GM12878 (cell line): ENCODE results near the gene REL.

Experiments used
- CHD1 ChIP-seq: IDR thresholded peaks from 2 replicates; pipeline ENCODE4 v1.6.1; 2012; ENCODE audit warnings: low read depth, low read length, improper control_type of control experiment
- EP300 ChIP-seq, 2 experiments: fragments of 150-350 bp in 1 of 2; IDR thresholded peaks; 2 replicates each; pipeline ENCODE4 v1.6.1; 2011 to 2012; ENCODE audit warnings: low read depth in 2 of 2, low read length in 2 of 2, borderline replicate concordance in 1 of 2, improper control_type of control experiment in 1 of 2, inconsistent platforms in 1 of 2; ENCODE audit not compliant: control insufficient read depth in 1 of 2
- ETV6 ChIP-seq, 2 experiments: fragments of 450-650 bp in 1 of 2; IDR thresholded peaks in 1 of 2; conservative IDR thresholded peaks in 1 of 2; 2 replicates each; pipeline ENCODE4 v1.6.1; 2014; ENCODE audit warnings: antibody characterized with exemption in 1 of 2, borderline replicate concordance in 1 of 2, low read depth in 1 of 2, mild to moderate bottlenecking in 1 of 2, moderate library complexity in 1 of 2
- FOXM1 ChIP-seq: IDR thresholded peaks from 2 replicates; pipeline ENCODE4 v1.6.1; 2012; ENCODE audit warnings: low read depth, mild to moderate bottlenecking, inconsistent platforms, low read length, moderate library complexity
- MYB ChIP-seq: fragments of 150-350 bp; IDR thresholded peaks from 2 replicates; pipeline ENCODE4 v1.6.1; 2014; ENCODE audit warnings: mild to moderate bottlenecking, low read depth, low read length, borderline replicate concordance
- MYC ChIP-seq: IDR thresholded peaks from 2 replicates; pipeline ENCODE4 v1.6.1; 2011; ENCODE audit warnings: mild to moderate bottlenecking, low read length, moderate library complexity, inconsistent platforms; ENCODE audit not compliant: insufficient read depth, insufficient replicate concordance, insufficient read length, severe bottlenecking
- TF ChIP-seq, protein P1 (sequence below): fragments of 450-650 bp; IDR thresholded peaks from 2 replicates; pipeline ENCODE4 v1.6.1; 2017; ENCODE audit warnings: mild to moderate bottlenecking
- TF ChIP-seq, protein P2 (sequence below), 3 experiments: IDR thresholded peaks in 2 of 3; conservative IDR thresholded peaks in 1 of 3; 2 replicates each; pipeline ENCODE4 v1.5.1; 2011; ENCODE audit warnings: low read depth in 3 of 3, low read length in 3 of 3, mild to moderate bottlenecking in 3 of 3, control low read depth in 2 of 3, moderate library complexity in 2 of 3, inconsistent platforms in 1 of 3, mixed read lengths in 1 of 3; ENCODE audit not compliant: control insufficient read depth in 2 of 3, insufficient read depth in 1 of 3; ENCODE audit errors: extremely low read depth in 1 of 3
- TF ChIP-seq, protein P3 (sequence below): fragments of 450-650 bp; formaldehyde crosslinking; IDR thresholded peaks from 2 replicates; pipeline ENCODE4 v1.4.0; 2020; ENCODE audit warnings: mild to moderate bottlenecking, moderate library complexity

DNA sequence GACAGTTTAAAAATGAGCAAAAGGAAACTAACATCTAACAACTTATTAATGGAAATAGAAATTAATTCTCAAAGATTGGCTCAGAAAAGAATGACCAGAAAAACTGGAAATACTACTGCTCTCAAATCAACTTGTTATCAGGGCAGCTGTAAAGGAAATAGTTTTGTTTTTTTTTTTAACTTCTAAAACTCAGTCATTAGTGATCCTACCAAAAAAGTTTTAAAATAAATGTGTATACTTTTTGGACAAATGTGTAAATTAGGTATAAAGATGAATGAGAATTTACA is 84.1 kb downstream of the REL start:
- TF ChIP-seq FOXM1 (no peak), MYC (no peak), ETV6 (conservative IDR thresholded peaks at IDR 0.05 in 1 of 2, IDR thresholded peaks at IDR 0.05 in 1 of 2; ENCODE audit: borderline replicate concordance in 1 of 2, low read depth in 1 of 2) (no peak), CHD1 (no peak), EP300 (IDR thresholded peaks at IDR 0.05; ENCODE audit: borderline replicate concordance in 1 of 2, control insufficient read depth in 1 of 2, low read depth in 2 of 2, low read length in 2 of 2) (no peak), MYB (no peak)
- TF ChIP-seq, protein P1, sequence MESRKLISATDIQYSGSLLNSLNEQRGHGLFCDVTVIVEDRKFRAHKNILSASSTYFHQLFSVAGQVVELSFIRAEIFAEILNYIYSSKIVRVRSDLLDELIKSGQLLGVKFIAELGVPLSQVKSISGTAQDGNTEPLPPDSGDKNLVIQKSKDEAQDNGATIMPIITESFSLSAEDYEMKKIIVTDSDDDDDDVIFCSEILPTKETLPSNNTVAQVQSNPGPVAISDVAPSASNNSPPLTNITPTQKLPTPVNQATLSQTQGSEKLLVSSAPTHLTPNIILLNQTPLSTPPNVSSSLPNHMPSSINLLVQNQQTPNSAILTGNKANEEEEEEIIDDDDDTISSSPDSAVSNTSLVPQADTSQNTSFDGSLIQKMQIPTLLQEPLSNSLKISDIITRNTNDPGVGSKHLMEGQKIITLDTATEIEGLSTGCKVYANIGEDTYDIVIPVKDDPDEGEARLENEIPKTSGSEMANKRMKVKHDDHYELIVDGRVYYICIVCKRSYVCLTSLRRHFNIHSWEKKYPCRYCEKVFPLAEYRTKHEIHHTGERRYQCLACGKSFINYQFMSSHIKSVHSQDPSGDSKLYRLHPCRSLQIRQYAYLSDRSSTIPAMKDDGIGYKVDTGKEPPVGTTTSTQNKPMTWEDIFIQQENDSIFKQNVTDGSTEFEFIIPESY = no peak
- TF ChIP-seq, protein P2, sequence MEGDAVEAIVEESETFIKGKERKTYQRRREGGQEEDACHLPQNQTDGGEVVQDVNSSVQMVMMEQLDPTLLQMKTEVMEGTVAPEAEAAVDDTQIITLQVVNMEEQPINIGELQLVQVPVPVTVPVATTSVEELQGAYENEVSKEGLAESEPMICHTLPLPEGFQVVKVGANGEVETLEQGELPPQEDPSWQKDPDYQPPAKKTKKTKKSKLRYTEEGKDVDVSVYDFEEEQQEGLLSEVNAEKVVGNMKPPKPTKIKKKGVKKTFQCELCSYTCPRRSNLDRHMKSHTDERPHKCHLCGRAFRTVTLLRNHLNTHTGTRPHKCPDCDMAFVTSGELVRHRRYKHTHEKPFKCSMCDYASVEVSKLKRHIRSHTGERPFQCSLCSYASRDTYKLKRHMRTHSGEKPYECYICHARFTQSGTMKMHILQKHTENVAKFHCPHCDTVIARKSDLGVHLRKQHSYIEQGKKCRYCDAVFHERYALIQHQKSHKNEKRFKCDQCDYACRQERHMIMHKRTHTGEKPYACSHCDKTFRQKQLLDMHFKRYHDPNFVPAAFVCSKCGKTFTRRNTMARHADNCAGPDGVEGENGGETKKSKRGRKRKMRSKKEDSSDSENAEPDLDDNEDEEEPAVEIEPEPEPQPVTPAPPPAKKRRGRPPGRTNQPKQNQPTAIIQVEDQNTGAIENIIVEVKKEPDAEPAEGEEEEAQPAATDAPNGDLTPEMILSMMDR (IDR thresholded peaks at IDR 0.05 in 2 of 3, conservative IDR thresholded peaks at IDR 0.05 in 1 of 3; ENCODE audit: control insufficient read depth in 2 of 3, extremely low read depth in 1 of 3, insufficient read depth in 1 of 3, low read depth in 3 of 3, low read length in 3 of 3) = no peak
- TF ChIP-seq, protein P3, sequence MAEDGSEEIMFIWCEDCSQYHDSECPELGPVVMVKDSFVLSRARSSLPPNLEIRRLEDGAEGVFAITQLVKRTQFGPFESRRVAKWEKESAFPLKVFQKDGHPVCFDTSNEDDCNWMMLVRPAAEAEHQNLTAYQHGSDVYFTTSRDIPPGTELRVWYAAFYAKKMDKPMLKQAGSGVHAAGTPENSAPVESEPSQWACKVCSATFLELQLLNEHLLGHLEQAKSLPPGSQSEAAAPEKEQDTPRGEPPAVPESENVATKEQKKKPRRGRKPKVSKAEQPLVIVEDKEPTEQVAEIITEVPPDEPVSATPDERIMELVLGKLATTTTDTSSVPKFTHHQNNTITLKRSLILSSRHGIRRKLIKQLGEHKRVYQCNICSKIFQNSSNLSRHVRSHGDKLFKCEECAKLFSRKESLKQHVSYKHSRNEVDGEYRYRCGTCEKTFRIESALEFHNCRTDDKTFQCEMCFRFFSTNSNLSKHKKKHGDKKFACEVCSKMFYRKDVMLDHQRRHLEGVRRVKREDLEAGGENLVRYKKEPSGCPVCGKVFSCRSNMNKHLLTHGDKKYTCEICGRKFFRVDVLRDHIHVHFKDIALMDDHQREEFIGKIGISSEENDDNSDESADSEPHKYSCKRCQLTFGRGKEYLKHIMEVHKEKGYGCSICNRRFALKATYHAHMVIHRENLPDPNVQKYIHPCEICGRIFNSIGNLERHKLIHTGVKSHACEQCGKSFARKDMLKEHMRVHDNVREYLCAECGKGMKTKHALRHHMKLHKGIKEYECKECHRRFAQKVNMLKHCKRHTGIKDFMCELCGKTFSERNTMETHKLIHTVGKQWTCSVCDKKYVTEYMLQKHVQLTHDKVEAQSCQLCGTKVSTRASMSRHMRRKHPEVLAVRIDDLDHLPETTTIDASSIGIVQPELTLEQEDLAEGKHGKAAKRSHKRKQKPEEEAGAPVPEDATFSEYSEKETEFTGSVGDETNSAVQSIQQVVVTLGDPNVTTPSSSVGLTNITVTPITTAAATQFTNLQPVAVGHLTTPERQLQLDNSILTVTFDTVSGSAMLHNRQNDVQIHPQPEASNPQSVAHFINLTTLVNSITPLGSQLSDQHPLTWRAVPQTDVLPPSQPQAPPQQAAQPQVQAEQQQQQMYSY (CRISPR knock-in tag) = no peak
